Measurements from ENCODE around the gene TRPM3. TPM values are rescaled to one million over a fixed set of nuclear protein-coding genes. Genes with fewer than 3 reads are reported as not detected.

The TRPM3 gene
- total RNA-seq, 6 experiments from 2014 or later: 0.02 TPM; not detected in 5

- Mint-ChIP-seq H3K4me3 (no peak overlapping the region), H3K4me1 (ENCODE audit: low read depth) (no peaks in the 10 kb centered on the region), H3K27ac (no peak overlapping the region), H3K27me3 (ENCODE audit: insufficient read depth) (peaks cover 2% of the 10 kb centered on the region; the same call in 1 of the 2 replicates), H3K9me3 (no peaks in the 10 kb centered on the region), H3K36me3 (ENCODE audit: low read depth) (no peaks in the 10 kb centered on the region)
- no peak for TF ChIP-seq CTCF (IDR thresholded peaks at IDR 0.05)
- no peak for DNase-seq
Observed at GRCh38 chr9:71130521-71130920, 9.1 kb upstream of the TRPM3 start.

GRCh38 chr9:71128796-71129195 lies 7.4 kb upstream of the TRPM3 start:
- no peaks in the 10 kb centered on the region for H3K9me3 Mint-ChIP-seq
- H3K27ac Mint-ChIP-seq: no peak overlapping the region
- no peaks in the 10 kb centered on the region for H3K36me3 Mint-ChIP-seq (ENCODE audit: low read depth)
- H3K4me1 Mint-ChIP-seq (ENCODE audit: low read depth): no peaks in the 10 kb centered on the region
- no peak for DNase-seq
- no peak overlapping the region for H3K4me3 Mint-ChIP-seq
- peaks cover under 1% of the 10 kb centered on the region; the same call in 1 of the 2 replicates for H3K27me3 Mint-ChIP-seq (ENCODE audit: insufficient read depth)
- no peak for TF ChIP-seq CTCF (IDR thresholded peaks at IDR 0.05)

- Mint-ChIP-seq H3K4me3 (no peak overlapping the region), H3K27me3 (ENCODE audit: insufficient read depth) (peaks cover 6% of the 10 kb centered on the region; the same call in 1 of the 2 replicates), H3K4me1 (ENCODE audit: low read depth) (no peaks in the 10 kb centered on the region), H3K27ac (no peak overlapping the region), H3K9me3 (no peaks in the 10 kb centered on the region), H3K36me3 (ENCODE audit: low read depth) (no peaks in the 10 kb centered on the region)
- DNase-seq: no peak
- no peak for TF ChIP-seq CTCF (IDR thresholded peaks at IDR 0.05)
Observed at GRCh38 chr9:71127301-71127700, 5.9 kb upstream of the TRPM3 start.

GRCh38 chr9:71122421-71122820 lies 1.0 kb upstream of the TRPM3 start:
- Mint-ChIP-seq H3K36me3 (ENCODE audit: low read depth) (no peaks in the 10 kb centered on the region), H3K27ac (no peak overlapping the region), H3K9me3 (no peaks in the 10 kb centered on the region), H3K4me1 (ENCODE audit: low read depth) (no peaks in the 10 kb centered on the region), H3K4me3 (no peak overlapping the region), H3K27me3 (ENCODE audit: insufficient read depth) (peaks cover 15% of the 10 kb centered on the region)
- no peak for DNase-seq
- TF ChIP-seq CTCF (IDR thresholded peaks at IDR 0.05): no peak

GRCh38 chr9:71122022-71122275 lies 528 bp upstream of the TRPM3 start:
- H3K27ac Mint-ChIP-seq: no peak overlapping the region
- no peak for DNase-seq
- no peaks in the 10 kb centered on the region for H3K4me1 Mint-ChIP-seq (ENCODE audit: low read depth)
- H3K36me3 Mint-ChIP-seq (ENCODE audit: low read depth): no peaks in the 10 kb centered on the region
- H3K9me3 Mint-ChIP-seq: no peaks in the 10 kb centered on the region
- peaks cover 15% of the 10 kb centered on the region for H3K27me3 Mint-ChIP-seq (ENCODE audit: insufficient read depth)
- no peak for TF ChIP-seq CTCF (IDR thresholded peaks at IDR 0.05)
- no peak overlapping the region for H3K4me3 Mint-ChIP-seq

All from HFFc6 (cell line).